ENCODE data around the gene DHX58.

Gene DHX58

GRCh38 chr17:42110301-42111264 lies 1.9 kb downstream of the DHX58 start:
- no peak for DNase-seq (ENCODE audit: low read depth in 2 of 2)

GRCh38 chr17:42109086-42109485 lies 3.4 kb downstream of the DHX58 start:
- no peak for DNase-seq (ENCODE audit: low read depth in 2 of 2)

GRCh38 chr17:42107597-42108576 lies 4.6 kb downstream of the DHX58 start:
- DNase-seq (ENCODE audit: low read depth in 2 of 2), result peak; percentile 91 to 95

- no peak for DNase-seq (ENCODE audit: low read depth in 2 of 2)
Observed at GRCh38 chr17:42107124-42107523, 5.4 kb downstream of the DHX58 start.

GRCh38 chr17:42106009-42106408 lies 6.5 kb downstream of the DHX58 start:
- no peak for DNase-seq (ENCODE audit: low read depth in 2 of 2)

GRCh38 chr17:42104264-42104663 lies 8.2 kb downstream of the DHX58 start:
- no peak for DNase-seq (ENCODE audit: low read depth in 2 of 2)

- no peak for DNase-seq (ENCODE audit: low read depth in 2 of 2)
Observed at GRCh38 chr17:42103221-42103954, 9.1 kb downstream of the DHX58 start.

- DNase-seq (ENCODE audit: low read depth in 2 of 2), result peak; percentile 45 to 76
Observed at GRCh38 chr17:42101513-42102292, 10.8 kb downstream of the DHX58 start.

GRCh38 chr17:42098730-42099399 lies 13.6 kb downstream of the DHX58 start:
- DNase-seq (ENCODE audit: low read depth in 2 of 2), result no peak

- peak; percentile 24 to 48 for DNase-seq (ENCODE audit: low read depth in 2 of 2)
Observed at GRCh38 chr17:42097691-42098631, 14.6 kb downstream of the DHX58 start, which contains the start of gene ZNF385C. Gene ZNF385C (minus strand): TSS chr17:42098473. CDS start chr17:42063056, 35,417 bp downstream.

GRCh38 chr17:42096360-42097111 lies 16.0 kb downstream of the DHX58 start:
- no peak for DNase-seq (ENCODE audit: low read depth in 2 of 2)

- DNase-seq (ENCODE audit: low read depth in 2 of 2), result no peak
Observed at GRCh38 chr17:42094375-42095069, 18.0 kb downstream of the DHX58 start.

- no peak for DNase-seq (ENCODE audit: low read depth in 2 of 2)
Observed at GRCh38 chr17:42092939-42093338, 19.6 kb downstream of the DHX58 start.

- no peak for DNase-seq (ENCODE audit: low read depth in 2 of 2)
Observed at GRCh38 chr17:42090964-42091790, 21.3 kb downstream of the DHX58 start.

- no peak for DNase-seq (ENCODE audit: low read depth in 2 of 2)
Observed at GRCh38 chr17:42088736-42089135, 23.8 kb downstream of the DHX58 start.
